GM19035 (cell line): ENCODE measurements around the gene UPF3A.
"Not testable (repeated sequence)": the region's sequence is repeated elsewhere in the genome, so short reads cannot be mapped to it uniquely, and the experiment has no call there.

Experiments used
- ATAC-seq: cut with Tn5 transposase; IDR thresholded peaks from one replicate; pipeline ENCODE4 v1.9.1; 2021; ENCODE audit not compliant: unreplicated experiment

The UPF3A gene

GRCh38 chr13:114281351-114282040, at the start of gene UPF3A:
Gene UPF3A (plus strand): TSS chr13:114281601. CDS start chr13:114281640, 39 bp downstream.
- ATAC-seq, result peak; percentile 72

- ATAC-seq, result no peak
These were observed 49.5 kb upstream of the UPF3A start for GRCh38 chr13:114231886-114232285.

GRCh38 chr13:114234266-114234644, 47.1 kb upstream of the UPF3A start:
- ATAC-seq, result no peak

GRCh38 chr13:114234645-114235421, 46.6 kb upstream of the UPF3A start, which contains the start of gene CDC16:
Gene CDC16 (plus strand): TSS chr13:114234897. CDS start chr13:114235085, 188 bp downstream.
- peak; percentile 91 for ATAC-seq

GRCh38 chr13:114235697-114236096, 45.7 kb upstream of the UPF3A start:
- ATAC-seq, result no peak

- no peak for ATAC-seq
These were observed 45.2 kb upstream of the UPF3A start for GRCh38 chr13:114236227-114236626.

GRCh38 chr13:114237415-114238112, 43.8 kb upstream of the UPF3A start:
- ATAC-seq, result no peak

- ATAC-seq, result no peak
These were observed 39.5 kb upstream of the UPF3A start for GRCh38 chr13:114241918-114242317.

- ATAC-seq, result no peak
These were observed 37.4 kb upstream of the UPF3A start for GRCh38 chr13:114243971-114244370.

- no peak for ATAC-seq
These were observed 36.8 kb upstream of the UPF3A start for GRCh38 chr13:114244637-114245036.

- ATAC-seq, result no peak
These were observed 33.4 kb upstream of the UPF3A start for GRCh38 chr13:114248011-114248410.

GRCh38 chr13:114249077-114249476, 32.3 kb upstream of the UPF3A start:
- ATAC-seq, result no peak

- not testable (repeated sequence) for ATAC-seq
These were observed 29.6 kb upstream of the UPF3A start for GRCh38 chr13:114251639-114252440.

- no peak for ATAC-seq
These were observed 24.9 kb upstream of the UPF3A start for GRCh38 chr13:114256547-114256946.

GRCh38 chr13:114257014-114257413, 24.4 kb upstream of the UPF3A start:
- no peak for ATAC-seq

- no peak for ATAC-seq
These were observed 22.8 kb upstream of the UPF3A start for GRCh38 chr13:114258589-114258988.

- no peak for ATAC-seq
These were observed 22.0 kb upstream of the UPF3A start for GRCh38 chr13:114259374-114259773.

- no peak for ATAC-seq
These were observed 21.4 kb upstream of the UPF3A start for GRCh38 chr13:114259974-114260373.

GRCh38 chr13:114260814-114261213, 20.6 kb upstream of the UPF3A start:
- no peak for ATAC-seq

GRCh38 chr13:114261328-114261965, 20.0 kb upstream of the UPF3A start:
- ATAC-seq, result no peak
